Fibroblast of villous mesenchyme (primary cell): ENCODE measurements around the gene PLA2G2F. TPM values are rescaled to one million over a fixed set of nuclear protein-coding genes. Genes with fewer than 3 reads are reported as not detected.

ENCODE experiments used
- DNase-seq: peaks from one replicate; pipeline ENCODE4 v3.0.0-alpha.2; 2010; ENCODE audit warnings: low read depth
- H3K4me3 ChIP-seq: 2 replicates; pipeline ENCODE4 v1.5.1; 2011; ENCODE audit warnings: low read depth, mild to moderate bottlenecking, low read length
- CTCF ChIP-seq: IDR thresholded peaks from 2 replicates; pipeline ENCODE4 v1.5.1; 2012; ENCODE audit warnings: low read depth, mild to moderate bottlenecking, low read length; ENCODE audit not compliant: insufficient read depth
- total RNA-seq: library from RNA; depleted of rRNA; stranded (reverse); fragments of >200 nt; gene quantifications from 2 replicates; pipeline ENCODE4 v1.2.3, GENCODE V29; 2012

Gene PLA2G2F
- total RNA-seq, 1 donor, result not detected

GRCh38 chr1:20194757-20195461 lies 55.8 kb downstream of the PLA2G2F start:
- TF ChIP-seq CTCF, result peak; percentile 96
- peak; percentile 53 for DNase-seq
- no peak overlapping the region for H3K4me3 ChIP-seq

GRCh38 chr1:20195462-20195780 lies 56.3 kb downstream of the PLA2G2F start:
- no peak overlapping the region for H3K4me3 ChIP-seq
- DNase-seq, result no peak
- TF ChIP-seq CTCF, result no peak

GRCh38 chr1:20197329-20197791 lies 58.2 kb downstream of the PLA2G2F start:
- DNase-seq, result no peak
- TF ChIP-seq CTCF, result no peak
- H3K4me3 ChIP-seq, result no peak overlapping the region

GRCh38 chr1:20198296-20198695 lies 59.2 kb downstream of the PLA2G2F start:
- no peak for TF ChIP-seq CTCF
- DNase-seq, result no peak
- no peak overlapping the region for H3K4me3 ChIP-seq

- DNase-seq, result no peak
- no peak overlapping the region for H3K4me3 ChIP-seq
- no peak for TF ChIP-seq CTCF
Observed at GRCh38 chr1:20198918-20199317, 59.8 kb downstream of the PLA2G2F start.

- no peak overlapping the region for H3K4me3 ChIP-seq
- no peak for DNase-seq
- TF ChIP-seq CTCF, result no peak
Observed at GRCh38 chr1:20199403-20199802, 60.3 kb downstream of the PLA2G2F start.

GRCh38 chr1:20199840-20200239 lies 60.7 kb downstream of the PLA2G2F start:
- DNase-seq, result no peak
- no peak for TF ChIP-seq CTCF
- H3K4me3 ChIP-seq, result no peak overlapping the region
